Prostate gland (tissue), 2 donors: ENCODE measurements around the gene MLPH. TPM values are rescaled to one million over a fixed set of nuclear protein-coding genes. Genes with fewer than 3 reads are reported as not detected.

Source experiments
- DNase-seq: peaks from one replicate; pipeline ENCODE4 v3.0.0-alpha.2; 2019; ENCODE audit warnings: low spot score
- H3K27ac ChIP-seq, 2 donors: fragments of 200-600 bp; sonication (generic); 2 replicates each; pipeline ENCODE4 v1.5.1; 2017 to 2019
- H3K27me3 ChIP-seq: fragments of 200-600 bp; sonication (generic); replicated peaks from 2 replicates; pipeline ENCODE4 v1.5.1; 2019; ENCODE audit not compliant: insufficient read depth
- H3K36me3 ChIP-seq, 2 donors: fragments of 200-600 bp; sonication (generic); 1 replicate in 1 of 2; 2 replicates in 1 of 2; pipeline versions ENCODE4 v1.5.1 to v1.8.1; 2017 to 2019
- H3K4me1 ChIP-seq: fragments of 200-600 bp; sonication (generic); replicated peaks from 2 replicates; pipeline ENCODE4 v1.5.1; 2019
- H3K4me3 ChIP-seq, 2 donors: fragments of 200-600 bp; sonication (generic); 2 replicates each; pipeline ENCODE4 v1.5.1; 2017 to 2019
- H3K9me3 ChIP-seq: fragments of 200-600 bp; sonication (generic); 2 replicates; pipeline ENCODE4 v1.5.1; 2017
- CTCF ChIP-seq, 4 experiments: fragments of 200-600 bp in 2 of 4; fragments of 450-650 bp in 2 of 4; sonication (generic) in 2 of 4; IDR thresholded peaks; 1 replicate in 3 of 4; 2 replicates in 1 of 4; pipeline ENCODE4 v1.5.1; 2016 to 2019; ENCODE audit warnings: antibody characterized with exemption in 4 of 4, mild to moderate bottlenecking in 2 of 4, moderate library complexity in 2 of 4
- POLR2A ChIP-seq: fragments of 450-650 bp; IDR thresholded peaks from one replicate; pipeline ENCODE4 v1.6.1; 2016; ENCODE audit warnings: antibody characterized with exemption, mild to moderate bottlenecking
- POLR2AphosphoS5 ChIP-seq: sonication (generic); formaldehyde crosslinking; IDR thresholded peaks from one replicate; pipeline ENCODE4 v1.6.1; 2017; ENCODE audit warnings: antibody characterized with exemption
- WGBS: methylation state at CpG from one replicate; pipeline ENCODE4 v1.1.5; 2018; 5-methylcytosine and 5-hydroxymethylcytosine counted together
- intact Hi-C: fragments of 100-400 bp; cut with DNase I; formaldehyde crosslinking; loops from one replicate; pipeline ENCODE4 v1.14.2; 2022
- total RNA-seq, 2 donors: library from RNA; depleted of rRNA; stranded (reverse); fragments of >200 nt; gene quantifications; one replicate each; pipeline ENCODE4 v1.1.0, GENCODE V29; 2016

MLPH gene
- total RNA-seq, 2 donors from 2014 or later: 371 to 393 TPM

- no peaks in the 10 kb centered on the region for H3K9me3 ChIP-seq
- H3K27me3 ChIP-seq: no peaks in the 10 kb centered on the region
- no peak for TF ChIP-seq CTCF (IDR thresholded peaks at IDR 0.05)
- H3K27ac ChIP-seq: no peak overlapping the region
- 90% methylated on average over 9 of the region's 9 CpGs for WGBS
- H3K4me3 ChIP-seq: no peak overlapping the region
- intact Hi-C loops: loop anchor here (10.0 kb wide), 2 partner anchors 156 to 416 kb away; partner anchors contain the start of gene COL6A3
- DNase-seq: no peak
- no peaks in the 10 kb centered on the region for H3K36me3 ChIP-seq
- H3K4me1 ChIP-seq: peaks cover 6% of the 10 kb centered on the region
Measured at GRCh38 chr2:237570776-237571335, 83.8 kb downstream of the MLPH start.

- 95% methylated on average over 7 of the region's 7 CpGs for WGBS
- no peak for DNase-seq
- Histone ChIP-seq H3K27me3 (no peaks in the 10 kb centered on the region), H3K27ac (no peak overlapping the region), H3K36me3 (no peaks in the 10 kb centered on the region), H3K4me3 (no peak overlapping the region), H3K4me1 (peaks cover 6% of the 10 kb centered on the region), H3K9me3 (no peaks in the 10 kb centered on the region)
- TF ChIP-seq POLR2A (no peak), CTCF (IDR thresholded peaks at IDR 0.05) (no peak), POLR2AphosphoS5 (no peak)
- intact Hi-C loops: loop anchor here (10.0 kb wide), 2 partner anchors 157 to 417 kb away; partner anchors contain the start of gene COL6A3
Measured at GRCh38 chr2:237571551-237571950, 84.5 kb downstream of the MLPH start.

DNA sequence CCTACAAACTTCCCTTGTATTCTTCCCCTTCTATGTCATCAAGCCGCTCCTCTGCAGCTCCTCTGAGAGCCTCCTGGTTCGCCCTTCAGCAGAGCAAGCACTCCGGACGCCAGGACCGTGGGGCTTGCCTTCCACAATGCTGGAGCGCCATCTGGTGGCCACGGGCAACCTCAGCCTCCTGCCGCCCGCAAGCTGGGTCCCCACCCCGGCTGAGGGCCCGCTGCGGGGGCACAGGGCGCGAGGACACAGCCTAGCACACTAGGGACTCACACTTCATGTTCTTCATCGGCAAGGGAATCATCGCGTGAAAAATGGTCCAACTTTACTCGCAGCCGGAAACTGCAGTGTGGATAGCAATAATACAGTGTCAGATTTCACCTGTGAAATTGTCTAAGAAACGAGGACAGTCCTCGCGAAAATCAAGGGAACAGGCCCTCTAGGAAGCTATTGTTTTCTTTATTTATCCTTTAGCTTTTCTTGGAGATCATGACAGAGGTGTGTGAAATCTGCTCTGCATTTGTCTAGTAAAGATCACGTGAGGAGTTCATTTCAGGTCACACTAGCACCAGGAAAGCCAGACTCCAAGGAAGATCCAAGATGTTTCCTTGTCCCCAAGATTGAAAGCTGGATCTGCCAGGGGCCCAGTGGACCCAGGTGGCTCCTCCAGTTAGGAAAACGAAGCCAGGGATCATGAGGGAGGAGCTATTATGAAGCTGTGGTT lies 85.1 kb downstream of the MLPH start:
- H3K27me3 ChIP-seq: no peaks in the 10 kb centered on the region
- H3K36me3 ChIP-seq: no peaks in the 10 kb centered on the region
- TF ChIP-seq POLR2AphosphoS5 (peak; percentile 75), POLR2A (no peak), CTCF (IDR thresholded peaks at IDR 0.05) (peak; percentile 96 to 99 (median 99))
- H3K4me3 ChIP-seq: no peak overlapping the region
- H3K9me3 ChIP-seq: no peaks in the 10 kb centered on the region
- intact Hi-C loops: loop anchor here (1.0 to 10.0 kb wide), 3 partner anchors 58 to 417 kb away; partner anchors contain the start of gene COL6A3
- peak overlapping the region in 1 of 2 donors; percentile 52 for H3K27ac ChIP-seq
- DNase-seq: peak; percentile 88
- 2% methylated on average over 24 of the region's 24 CpGs for WGBS
- H3K4me1 ChIP-seq: peaks cover 6% of the 10 kb centered on the region

DNA sequence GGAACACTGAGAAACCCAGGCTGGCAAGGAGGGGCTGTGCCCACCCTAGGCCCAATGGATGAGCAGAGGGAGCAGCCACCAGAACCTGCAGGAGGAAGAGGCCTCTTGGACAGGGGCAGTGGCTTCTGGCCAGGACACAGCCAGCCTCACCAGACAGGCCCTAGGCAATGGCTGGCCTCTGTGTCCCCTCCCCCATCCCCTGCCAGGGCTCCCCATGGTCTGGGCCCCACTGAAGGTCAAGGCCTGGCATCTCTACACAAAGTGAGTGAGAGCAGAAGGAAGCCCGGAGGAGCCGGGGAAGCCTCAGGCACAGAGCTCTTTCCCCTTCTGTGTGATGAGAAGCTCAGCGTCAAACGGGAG lies 85.7 kb downstream of the MLPH start:
- no peak overlapping the region for H3K4me3 ChIP-seq
- no peaks in the 10 kb centered on the region for H3K36me3 ChIP-seq
- H3K27me3 ChIP-seq: no peaks in the 10 kb centered on the region
- H3K27ac ChIP-seq: peak overlapping the region in 1 of 2 donors; percentile 52
- WGBS: 82% methylated on average over 4 of the region's 4 CpGs
- H3K9me3 ChIP-seq: no peaks in the 10 kb centered on the region
- DNase-seq: no peak
- H3K4me1 ChIP-seq: peaks cover 6% of the 10 kb centered on the region
- intact Hi-C loops: loop anchor here (1.0 to 10.0 kb wide), 3 partner anchors 58 to 418 kb away; partner anchors contain the start of gene COL6A3
- TF ChIP-seq POLR2A (no peak), POLR2AphosphoS5 (no peak), CTCF (IDR thresholded peaks at IDR 0.05) (no peak)
